GM18526 (cell line): ENCODE measurements around the gene CLEC4F.

Experiments used
- POLR2A ChIP-seq: IDR thresholded peaks from 3 replicates; pipeline ENCODE4 v1.6.1; 2011; ENCODE audit not compliant: insufficient read length; ENCODE audit errors: extremely low read depth

Gene CLEC4F

DNA sequence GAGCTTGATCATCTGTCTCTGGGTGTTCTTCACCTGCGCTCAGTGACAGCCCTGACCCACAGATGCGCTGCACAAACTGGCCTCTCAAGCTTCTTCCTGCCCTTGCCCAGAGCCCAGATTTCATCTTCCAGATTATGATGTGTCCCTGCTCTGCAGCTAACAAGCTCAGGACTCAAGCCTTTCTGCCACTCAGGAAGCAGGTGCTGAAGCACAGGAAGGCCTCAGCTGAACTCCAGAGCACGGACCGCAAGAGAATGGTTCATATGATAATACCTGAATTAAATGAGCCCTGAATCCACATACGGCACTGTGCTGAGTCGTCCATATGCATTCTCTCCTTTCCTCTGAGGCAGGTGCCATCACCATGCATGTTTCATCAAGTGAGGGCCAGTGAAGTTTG lies 11.5 kb upstream of the CLEC4F start:
- TF ChIP-seq POLR2A = no peak

DNA sequence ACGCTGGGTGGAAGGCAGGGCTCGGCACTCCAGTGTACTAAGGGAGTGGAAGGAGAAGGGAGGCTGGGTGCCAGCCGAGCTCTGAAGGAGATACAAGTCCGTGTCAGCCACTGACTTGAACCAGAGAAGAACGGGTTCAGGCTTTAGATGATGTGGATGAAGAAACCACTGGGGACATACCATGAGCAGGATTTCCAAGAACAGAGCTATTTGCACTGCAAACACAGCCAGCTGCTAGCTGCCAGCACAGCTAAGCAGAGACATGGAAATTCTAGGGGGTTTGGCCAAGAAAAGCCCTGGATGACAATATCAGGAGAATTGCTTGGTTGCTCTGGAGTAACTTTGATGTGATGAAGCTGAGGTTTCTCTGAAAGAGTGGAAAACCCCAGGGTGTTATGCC lies 10.0 kb upstream of the CLEC4F start:
- TF ChIP-seq POLR2A = no peak

DNA sequence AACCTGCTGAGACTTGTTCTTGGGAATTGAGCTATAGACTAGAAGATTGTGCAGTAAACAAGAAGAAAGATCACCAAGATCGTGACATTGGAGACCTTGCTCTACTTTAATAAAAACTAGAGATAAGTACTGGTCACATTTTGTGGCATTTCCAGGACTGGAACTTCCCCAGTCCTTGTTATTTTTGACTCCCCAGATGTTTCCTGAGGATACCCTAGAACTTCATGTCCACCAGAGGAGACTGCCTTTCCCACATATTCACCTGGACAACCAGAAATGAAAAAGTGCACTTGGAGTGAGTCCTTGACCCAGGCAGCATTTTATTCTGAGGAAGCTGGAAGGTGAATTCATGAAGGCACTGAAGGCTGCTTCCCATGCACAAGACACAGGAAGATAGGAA lies 9.5 kb upstream of the CLEC4F start:
- no peak for TF ChIP-seq POLR2A

DNA sequence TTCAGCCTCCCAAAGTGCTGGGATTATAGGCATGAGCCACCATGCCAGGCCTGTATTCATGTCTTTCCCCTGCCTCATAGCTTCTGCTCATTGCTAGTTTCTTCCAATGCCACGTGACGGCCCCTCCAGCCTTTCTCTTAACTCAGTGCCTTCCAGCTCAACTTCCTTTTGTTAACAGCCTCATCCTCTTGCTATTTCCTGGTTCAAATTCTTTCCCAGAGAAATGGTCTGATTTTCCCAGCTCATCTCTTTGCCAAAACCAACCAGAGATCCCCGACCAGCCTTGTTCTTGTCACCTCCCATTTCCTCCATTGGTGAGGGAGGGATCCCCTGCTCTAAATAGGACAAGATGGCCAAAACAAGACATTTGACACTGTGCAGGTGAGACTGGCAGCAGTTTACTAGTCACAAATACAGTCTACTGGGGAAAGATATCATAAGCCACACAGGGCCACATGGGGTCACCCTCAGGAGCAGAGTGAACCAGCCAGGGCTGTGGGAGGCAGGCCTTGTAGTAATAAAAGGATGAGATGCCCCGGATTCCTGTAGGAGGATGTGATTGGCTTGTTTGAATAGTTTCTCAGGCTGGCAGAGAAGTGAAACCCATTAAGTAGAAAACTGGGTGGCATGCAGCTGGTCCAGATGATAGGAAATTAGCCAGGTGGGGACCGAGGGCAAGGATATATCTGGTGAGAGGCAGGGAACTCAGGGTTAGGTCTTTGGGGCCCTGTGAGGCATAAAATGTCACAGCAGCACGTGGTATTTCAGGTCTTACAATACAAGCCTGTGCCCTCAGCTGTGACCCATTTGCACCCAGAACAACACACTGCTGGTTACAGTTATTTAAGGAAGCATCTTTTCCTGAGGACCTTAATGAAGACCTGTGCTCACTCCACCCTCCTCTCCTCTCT lies 8.8 kb upstream of the CLEC4F start:
- no peak for TF ChIP-seq POLR2A

DNA sequence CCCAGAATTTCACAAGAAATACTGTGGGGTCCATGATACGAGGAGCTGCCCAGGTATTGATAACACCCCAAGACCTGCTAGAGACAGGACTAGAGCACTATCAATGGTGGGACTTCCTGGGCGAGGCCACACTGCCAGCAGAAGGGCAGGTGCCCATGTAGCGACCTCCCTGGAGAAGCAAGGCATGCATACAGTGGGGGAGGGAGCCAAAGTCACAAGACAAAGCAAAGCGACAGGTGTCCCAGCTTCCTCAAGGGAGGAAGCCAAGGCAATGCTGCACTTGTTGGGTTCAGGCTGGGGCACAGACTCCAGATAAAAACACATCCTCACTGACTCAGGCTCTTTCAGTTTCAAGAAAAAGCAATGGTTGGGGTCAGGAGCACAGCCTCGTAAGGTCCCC lies 7.7 kb upstream of the CLEC4F start:
- TF ChIP-seq POLR2A = no peak

DNA sequence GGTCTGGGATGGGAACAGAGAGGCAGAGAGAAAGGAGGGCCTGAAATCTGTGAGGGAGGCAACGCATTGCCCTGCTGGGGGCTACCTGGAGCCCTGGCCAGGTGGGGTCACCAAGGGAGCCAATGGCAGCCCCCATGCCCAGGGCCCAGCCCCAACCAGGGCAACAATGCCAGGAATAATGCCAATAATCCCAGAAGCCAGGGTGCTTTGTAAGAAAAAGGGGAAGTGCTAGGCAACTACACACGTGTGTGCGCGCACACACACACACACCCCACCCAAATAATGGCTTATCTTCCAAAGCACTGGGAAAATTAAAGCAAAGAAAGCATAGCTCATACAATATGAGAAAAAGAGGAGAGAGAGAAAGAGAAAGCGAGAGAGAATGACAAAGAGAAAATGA lies 7.0 kb upstream of the CLEC4F start:
- no peak for TF ChIP-seq POLR2A

DNA sequence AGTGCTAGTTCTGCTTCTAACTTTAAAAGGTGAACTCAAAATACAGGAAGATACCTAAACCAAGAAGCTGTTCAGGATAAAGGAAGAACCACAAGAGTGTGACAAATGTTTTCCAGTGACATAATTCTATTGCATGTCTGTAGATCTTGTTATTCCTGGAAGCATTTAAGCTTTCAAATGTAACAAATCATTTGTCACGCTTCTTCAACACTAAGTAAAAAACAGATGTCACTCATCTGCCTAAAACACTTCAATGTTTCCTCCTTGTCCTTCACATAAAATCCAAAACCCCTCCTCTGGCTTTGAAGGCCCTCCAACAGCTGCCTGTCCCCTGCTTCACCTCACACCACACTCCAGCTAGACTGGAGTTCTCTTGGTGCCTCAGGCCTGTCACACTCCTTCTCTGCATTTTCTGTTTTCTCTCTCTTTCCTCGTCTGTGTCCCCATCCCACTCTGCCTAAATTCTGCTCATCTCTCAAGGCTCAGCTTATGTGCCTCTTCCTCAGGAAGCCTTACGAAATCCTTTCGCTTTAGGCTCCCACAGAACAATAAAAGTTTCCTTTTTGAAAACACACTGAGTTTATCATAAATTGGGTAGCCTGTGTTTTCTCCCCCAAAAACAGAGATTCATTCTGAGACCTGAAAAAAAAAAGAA lies 6.4 kb upstream of the CLEC4F start:
- TF ChIP-seq POLR2A = no peak

DNA sequence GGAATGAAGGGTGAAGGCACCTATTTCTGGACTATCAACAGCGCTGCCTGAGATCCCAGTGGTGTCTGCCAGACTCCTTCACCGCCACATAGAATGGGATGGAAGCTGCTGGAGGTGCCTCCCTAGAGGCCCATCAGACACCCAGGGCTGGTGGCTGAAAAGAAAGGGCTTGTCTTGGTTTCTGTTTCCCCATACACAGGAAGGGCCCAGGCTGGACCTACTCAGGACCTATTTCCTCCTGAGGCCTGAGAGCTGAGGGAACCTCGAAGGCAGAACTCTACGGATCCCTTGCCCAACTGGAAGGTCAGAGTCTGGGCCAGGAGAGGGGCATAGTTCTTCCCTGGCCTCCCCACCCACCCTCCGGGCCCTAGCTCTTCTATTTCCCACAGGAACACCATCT lies 2.9 kb upstream of the CLEC4F start:
- TF ChIP-seq POLR2A = no peak

DNA sequence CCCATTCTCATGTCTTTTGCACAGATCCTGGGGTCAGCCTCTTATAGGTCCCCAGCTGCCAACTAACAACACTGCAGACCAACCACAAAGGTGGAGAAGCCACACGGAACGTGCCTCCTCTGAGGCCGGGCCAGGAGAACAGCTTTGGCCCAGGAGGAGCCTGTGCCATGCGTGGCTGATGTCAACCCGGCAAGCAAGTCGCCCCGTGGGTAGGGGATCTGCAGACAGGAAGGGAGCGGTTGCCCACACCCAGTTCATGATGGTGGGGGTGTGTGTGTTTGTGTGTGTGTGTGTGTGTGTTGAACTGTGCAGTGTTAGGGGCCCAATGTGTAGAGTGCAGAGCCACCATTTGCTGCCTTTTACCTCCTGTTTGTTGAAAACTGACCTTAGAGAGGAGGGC lies 2.4 kb upstream of the CLEC4F start:
- TF ChIP-seq POLR2A = no peak

DNA sequence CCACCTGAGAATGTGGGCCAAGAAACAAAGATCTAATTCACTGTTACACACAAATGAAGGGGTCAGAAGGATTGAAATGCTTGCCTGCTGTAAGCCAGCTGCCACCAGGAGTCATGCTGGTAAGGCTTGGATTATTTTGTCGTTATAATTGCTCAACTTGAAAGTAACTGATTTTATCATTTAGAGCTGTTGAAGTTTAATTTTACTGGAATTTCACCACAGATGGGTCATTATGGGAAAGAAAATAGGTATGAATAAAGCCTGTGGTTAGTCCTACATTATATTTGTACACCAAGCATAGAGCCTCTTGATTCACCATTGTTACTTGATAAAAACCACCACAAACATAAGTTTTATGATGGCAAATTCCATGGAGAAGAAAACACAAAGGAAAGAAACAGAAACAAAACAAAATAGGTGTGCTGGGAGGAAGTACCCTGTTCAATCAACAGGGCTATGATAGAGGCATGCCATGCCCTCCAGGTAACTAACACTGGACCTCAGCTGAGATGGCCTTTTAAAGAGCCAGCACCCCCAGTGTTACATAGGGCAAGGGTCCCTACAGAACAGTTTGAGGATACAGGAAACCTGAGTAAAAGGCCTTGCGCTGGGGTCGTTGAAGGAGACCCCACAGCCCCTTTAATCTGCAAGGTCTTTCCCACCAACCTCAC lies 3.0 kb downstream of the CLEC4F start:
- TF ChIP-seq POLR2A = no peak

DNA sequence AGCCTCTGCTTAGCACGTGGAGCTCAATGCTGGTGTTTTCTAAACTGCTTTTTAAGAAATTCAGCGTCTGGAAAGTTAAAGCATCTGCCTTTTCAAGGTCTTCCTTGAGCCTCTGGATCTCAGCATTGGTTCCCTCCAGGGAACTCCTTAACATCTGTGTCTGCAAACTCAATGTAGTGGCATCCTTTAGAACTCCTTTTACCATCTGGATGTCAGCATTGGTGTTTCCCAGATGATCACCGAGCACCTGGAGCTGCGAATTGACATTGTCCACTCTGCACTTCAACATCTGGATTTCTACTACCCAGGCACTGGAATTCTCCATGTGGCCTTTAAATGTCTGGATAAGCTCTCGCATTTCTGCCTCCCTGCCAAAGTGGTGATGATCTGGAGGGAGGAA lies 3.7 kb downstream of the CLEC4F start:
- no peak for TF ChIP-seq POLR2A

DNA sequence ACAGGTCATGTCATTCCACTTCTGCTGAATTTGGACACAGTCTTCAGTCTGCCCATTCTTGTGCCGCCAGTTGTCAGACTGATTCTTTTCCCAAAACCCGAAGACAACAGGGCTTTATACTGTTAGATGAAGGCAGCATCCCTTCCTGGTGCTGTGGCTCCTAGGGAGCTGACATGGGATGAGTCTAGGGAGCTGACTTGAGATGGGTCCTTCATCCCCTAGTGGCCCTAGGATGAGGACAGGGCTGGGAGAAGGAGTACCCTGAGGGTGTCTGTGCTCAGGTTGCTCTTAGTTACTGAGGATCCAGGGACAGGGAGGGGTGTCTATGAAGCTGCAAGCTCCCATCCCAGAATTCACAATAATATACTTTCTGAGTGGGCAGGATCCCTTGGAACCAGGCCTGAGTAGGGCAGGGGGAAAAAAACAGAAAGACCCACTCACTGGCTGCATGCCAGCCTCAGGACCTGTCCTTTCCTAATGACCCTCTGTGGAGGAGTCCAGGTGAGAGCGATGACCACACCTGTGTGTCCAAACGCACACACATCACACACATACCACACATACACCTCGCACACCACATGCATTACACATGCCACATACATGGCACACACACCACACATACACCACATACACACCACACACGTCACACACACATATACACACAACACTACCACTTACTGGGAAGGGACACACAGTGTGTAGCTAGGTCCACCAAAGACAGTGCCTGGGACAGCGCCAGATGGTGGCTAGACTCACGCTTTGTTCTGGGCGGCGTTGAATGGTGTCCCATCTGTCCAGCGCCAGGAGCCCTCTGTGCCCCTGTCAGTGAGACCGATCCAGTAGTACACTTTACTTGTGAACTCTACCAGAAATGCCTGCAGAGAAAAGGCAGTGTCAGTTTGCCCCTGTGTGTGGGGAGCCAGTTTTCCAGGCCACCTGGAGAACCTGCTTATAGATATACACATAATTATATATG lies 11.1 kb downstream of the CLEC4F start:
- TF ChIP-seq POLR2A = no peak

DNA sequence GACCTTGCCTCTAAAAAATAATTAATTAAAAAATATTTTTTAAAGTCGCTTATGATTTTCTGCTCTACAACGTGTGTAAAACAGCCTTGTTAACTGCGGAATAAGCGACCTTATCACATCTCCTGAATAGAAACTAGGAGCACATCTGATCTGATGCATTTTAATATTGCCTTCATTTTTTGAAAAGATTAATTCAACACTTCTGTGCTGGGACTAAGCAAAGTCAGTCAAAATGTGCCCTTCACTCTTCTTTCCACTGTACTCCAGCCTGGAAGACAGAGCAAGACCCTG lies 12.6 kb downstream of the CLEC4F start:
- TF ChIP-seq POLR2A = no peak

DNA sequence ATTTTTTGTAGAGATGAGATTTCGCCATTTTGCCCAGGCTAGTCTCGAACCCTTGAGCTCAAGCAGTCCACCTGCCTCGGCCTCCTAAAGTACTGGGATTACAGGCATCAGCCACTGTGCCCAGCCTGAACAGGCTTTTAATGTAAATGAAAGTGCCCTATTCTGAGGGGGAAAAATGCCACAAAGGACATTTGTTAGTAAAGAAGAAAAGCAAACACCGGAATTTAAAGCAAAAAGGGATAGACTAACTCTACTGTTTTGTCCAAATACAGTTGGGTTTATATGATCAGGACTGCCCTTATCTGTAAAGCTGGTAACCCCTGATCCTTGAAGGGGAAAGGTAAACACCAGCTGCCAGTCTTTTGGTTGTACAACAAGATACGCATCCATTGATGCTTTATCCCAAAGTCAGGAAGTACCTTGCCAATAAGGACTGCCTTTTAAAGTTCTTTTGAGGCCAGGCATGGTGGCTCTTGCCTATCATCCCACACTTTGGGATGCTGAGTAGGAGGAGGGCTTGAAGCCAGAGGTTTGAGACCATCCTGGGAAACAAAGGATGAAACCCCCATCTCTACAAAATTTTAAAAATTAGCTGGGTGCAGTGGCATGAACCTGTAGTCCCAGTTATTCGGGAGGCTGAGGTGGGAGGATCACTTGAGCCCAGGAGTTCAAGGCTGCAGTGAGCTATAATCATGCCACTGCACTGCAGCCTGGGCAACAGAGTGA lies 13.1 kb downstream of the CLEC4F start:
- no peak for TF ChIP-seq POLR2A
